ENCODE measurements around the gene MORN1.

MORN1 gene

GRCh38 chr1:2275796-2276536 lies 115.4 kb downstream of the MORN1 start:
- no peak for ATAC-seq
- TF ChIP-seq POU6F1 (CRISPR knock-in tag; IDR thresholded peaks at IDR 0.05; ENCODE audit: borderline replicate concordance, low read depth) (no peak), ESRRG (CRISPR knock-in tag; IDR thresholded peaks at IDR 0.05) (no peak), TSHZ2 (CRISPR knock-in tag; IDR thresholded peaks at IDR 0.05) (no peak), CSRNP3 (CRISPR knock-in tag; IDR thresholded peaks at IDR 0.05) (no peak), ZFP3 (CRISPR knock-in tag; IDR thresholded peaks at IDR 0.05) (no peak), RARB (CRISPR knock-in tag; IDR thresholded peaks at IDR 0.05) (no peak), PATZ1 (CRISPR knock-in tag; IDR thresholded peaks at IDR 0.05; ENCODE audit: borderline replicate concordance) (no peak), ZNF70 (CRISPR knock-in tag; IDR thresholded peaks at IDR 0.05) (no peak), TOX (CRISPR knock-in tag; IDR thresholded peaks at IDR 0.05; ENCODE audit: borderline replicate concordance) (no peak), CSDC2 (CRISPR knock-in tag; IDR thresholded peaks at IDR 0.05) (no peak), ISL1 (CRISPR knock-in tag; IDR thresholded peaks at IDR 0.05) (no peak), OSR1 (CRISPR knock-in tag; IDR thresholded peaks at IDR 0.05) (no peak), TCF4 (CRISPR knock-in tag; IDR thresholded peaks at IDR 0.05; ENCODE audit: borderline replicate concordance) (no peak)

- ATAC-seq, result no peak
- no peak for TF ChIP-seq ZC3H10 (CRISPR knock-in tag; IDR thresholded peaks at IDR 0.05)
- no peak for TF ChIP-seq TOX (CRISPR knock-in tag; IDR thresholded peaks at IDR 0.05; ENCODE audit: borderline replicate concordance)
- no peak for TF ChIP-seq SNAI2 (CRISPR knock-in tag; IDR thresholded peaks at IDR 0.05)
- TF ChIP-seq BACH2 (CRISPR knock-in tag; IDR thresholded peaks at IDR 0.05; ENCODE audit: borderline replicate concordance), result no peak
- no peak for TF ChIP-seq ZNF8 (CRISPR knock-in tag; IDR thresholded peaks at IDR 0.05)
- no peak for TF ChIP-seq RARB (CRISPR knock-in tag; IDR thresholded peaks at IDR 0.05)
- TF ChIP-seq PATZ1 (CRISPR knock-in tag; IDR thresholded peaks at IDR 0.05; ENCODE audit: borderline replicate concordance), result no peak
- no peak for TF ChIP-seq ARNTL (CRISPR knock-in tag; IDR thresholded peaks at IDR 0.05; ENCODE audit: borderline replicate concordance, low read depth)
- no peak for TF ChIP-seq TSHZ2 (CRISPR knock-in tag; IDR thresholded peaks at IDR 0.05)
- TF ChIP-seq GLIS3 (CRISPR knock-in tag; IDR thresholded peaks at IDR 0.05), result no peak
- TF ChIP-seq ESRRG (CRISPR knock-in tag; IDR thresholded peaks at IDR 0.05), result no peak
- TF ChIP-seq ZNF70 (CRISPR knock-in tag; IDR thresholded peaks at IDR 0.05), result no peak
These were observed 116.4 kb downstream of the MORN1 start for GRCh38 chr1:2274929-2275475.
